Measurements from ENCODE around the gene ASTN2. TPM values are rescaled to one million over a fixed set of nuclear protein-coding genes. Genes with fewer than 3 reads are reported as not detected.
A peak's percentile ranks its signal among the peaks of the same experiment; 100 is the strongest.

ASTN2 gene
- total RNA-seq, 1 experiment from 2014 or later = 4.8 TPM

DNA sequence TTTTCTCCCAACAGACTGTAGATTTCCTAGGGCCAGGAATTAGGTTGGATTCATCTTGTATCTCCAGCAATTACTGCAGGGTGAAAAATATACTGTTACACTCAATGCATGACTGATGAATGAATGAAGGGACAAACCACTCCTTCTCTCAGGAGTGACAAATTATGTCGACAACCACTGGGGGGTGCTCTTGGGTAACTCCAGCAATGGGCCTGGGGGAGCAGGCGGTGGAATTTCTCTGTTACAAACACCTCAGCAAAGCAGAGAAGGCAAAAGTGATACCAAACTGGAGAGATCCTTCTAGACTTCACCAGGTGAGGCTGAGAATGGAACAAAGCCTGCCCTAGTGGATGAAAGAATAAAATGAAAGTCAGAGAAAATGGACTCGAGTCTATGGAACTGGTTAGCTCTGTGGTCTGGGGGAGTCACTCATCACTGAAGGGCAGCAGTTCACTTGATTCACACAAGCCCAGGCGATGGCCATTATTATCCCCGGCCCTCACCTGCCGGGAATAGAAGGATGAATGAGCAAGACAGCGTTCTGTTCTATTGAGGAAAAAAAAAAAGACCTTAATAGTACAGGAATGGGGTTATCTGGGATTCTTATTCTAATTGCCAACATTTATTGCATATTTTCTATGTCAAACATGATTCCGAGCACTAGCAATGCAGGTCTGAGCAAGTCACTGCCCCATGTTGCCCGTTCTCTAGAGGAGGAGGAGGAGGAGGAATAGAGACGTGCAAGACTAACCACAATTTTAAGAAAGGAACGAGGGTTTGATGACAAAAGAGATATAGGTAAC is 341.1 kb downstream of the ASTN2 start:
- H3K79me2 ChIP-seq (ENCODE audit: insufficient read depth, low read length) = no peaks in the 10 kb centered on the region
- ChIA-PET CTCF (no interaction called here), RAD21 (ENCODE audit: low non-redundant PET in 1 of 2, low total read pairs in 2 of 2, uncharacterized antibody in 2 of 2, unreplicated experiment in 2 of 2) (no interaction called here), POLR2A (no interaction called here)
- H3K9ac ChIP-seq (ENCODE audit: low read length) = no peak overlapping the region
- no peak overlapping the region for H3K4me3 ChIP-seq (replicated peaks in 1 of 2; ENCODE audit: low read depth in 1 of 2, low read length in 2 of 2)
- no peaks in the 10 kb centered on the region for H4K20me1 ChIP-seq (ENCODE audit: insufficient read depth)
- no peak for DNase-seq (ENCODE audit: low read depth, low spot score)
- TF ChIP-seq, protein P1, sequence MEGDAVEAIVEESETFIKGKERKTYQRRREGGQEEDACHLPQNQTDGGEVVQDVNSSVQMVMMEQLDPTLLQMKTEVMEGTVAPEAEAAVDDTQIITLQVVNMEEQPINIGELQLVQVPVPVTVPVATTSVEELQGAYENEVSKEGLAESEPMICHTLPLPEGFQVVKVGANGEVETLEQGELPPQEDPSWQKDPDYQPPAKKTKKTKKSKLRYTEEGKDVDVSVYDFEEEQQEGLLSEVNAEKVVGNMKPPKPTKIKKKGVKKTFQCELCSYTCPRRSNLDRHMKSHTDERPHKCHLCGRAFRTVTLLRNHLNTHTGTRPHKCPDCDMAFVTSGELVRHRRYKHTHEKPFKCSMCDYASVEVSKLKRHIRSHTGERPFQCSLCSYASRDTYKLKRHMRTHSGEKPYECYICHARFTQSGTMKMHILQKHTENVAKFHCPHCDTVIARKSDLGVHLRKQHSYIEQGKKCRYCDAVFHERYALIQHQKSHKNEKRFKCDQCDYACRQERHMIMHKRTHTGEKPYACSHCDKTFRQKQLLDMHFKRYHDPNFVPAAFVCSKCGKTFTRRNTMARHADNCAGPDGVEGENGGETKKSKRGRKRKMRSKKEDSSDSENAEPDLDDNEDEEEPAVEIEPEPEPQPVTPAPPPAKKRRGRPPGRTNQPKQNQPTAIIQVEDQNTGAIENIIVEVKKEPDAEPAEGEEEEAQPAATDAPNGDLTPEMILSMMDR (IDR thresholded peaks at IDR 0.05 in 2 of 3, conservative IDR thresholded peaks at IDR 0.05 in 1 of 3; ENCODE audit: borderline replicate concordance in 1 of 3, insufficient read depth in 1 of 3, low read depth in 2 of 3, low read length in 2 of 3) = peak in 2 of 3 experiments; percentile 20 to 52; a peak in 3 of 6 replicates
- TF ChIP-seq, protein P2, sequence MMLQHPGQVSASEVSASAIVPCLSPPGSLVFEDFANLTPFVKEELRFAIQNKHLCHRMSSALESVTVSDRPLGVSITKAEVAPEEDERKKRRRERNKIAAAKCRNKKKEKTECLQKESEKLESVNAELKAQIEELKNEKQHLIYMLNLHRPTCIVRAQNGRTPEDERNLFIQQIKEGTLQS (IDR thresholded peaks at IDR 0.05) = no peak
- TF ChIP-seq FOSL1 (IDR thresholded peaks at IDR 0.05; ENCODE audit: low read depth) (no peak), EGR1 (IDR thresholded peaks at IDR 0.05; ENCODE audit: low read depth) (no peak), RAD21 (IDR thresholded peaks at IDR 0.05; ENCODE audit: low read depth) (peak; percentile 12; the same call in 1 of the 2 replicates), JUND (IDR thresholded peaks at IDR 0.05) (no peak), SP1 (IDR thresholded peaks at IDR 0.05; ENCODE audit: low read depth) (no peak)
- TF ChIP-seq, protein P3, sequence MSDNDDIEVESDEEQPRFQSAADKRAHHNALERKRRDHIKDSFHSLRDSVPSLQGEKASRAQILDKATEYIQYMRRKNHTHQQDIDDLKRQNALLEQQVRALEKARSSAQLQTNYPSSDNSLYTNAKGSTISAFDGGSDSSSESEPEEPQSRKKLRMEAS (IDR thresholded peaks at IDR 0.05) = no peak
- no peaks in the 10 kb centered on the region for H3K9me2 ChIP-seq (ENCODE audit: insufficient read depth)
- H3K4me2 ChIP-seq (ENCODE audit: low read length) = no peak overlapping the region
- no TSS peak for BruUV-seq (replicated peaks)
- no peak overlapping the region for H2AFZ ChIP-seq (ENCODE audit: low read depth, low read length, poor library complexity, severe bottlenecking)
- no peaks in the 10 kb centered on the region for H3K4me1 ChIP-seq (ENCODE audit: control insufficient read depth in 1 of 2, insufficient read depth in 2 of 2, low read length in 2 of 2)
- ATAC-seq = no peak
- H3K27me3 ChIP-seq (ENCODE audit: insufficient read depth, low read length) = no peaks in the 10 kb centered on the region
- H3K36me3 ChIP-seq (ENCODE audit: control insufficient read depth in 1 of 2, insufficient read depth in 2 of 2, low read length in 2 of 2) = no peaks in the 10 kb centered on the region
- H3K27ac ChIP-seq (ENCODE audit: low read depth, low read length) = no peak overlapping the region
- no peaks in the 10 kb centered on the region for H3K9me3 ChIP-seq (ENCODE audit: control insufficient read depth in 1 of 2, insufficient read depth in 1 of 2, low read depth in 1 of 2, low read length in 2 of 2)
- intact Hi-C loops (cut with micrococcal nuclease) = no loop called here
